B cell (primary cell): ENCODE measurements around the gene CCDC88B. TPM values are rescaled to one million over a fixed set of nuclear protein-coding genes. Genes with fewer than 3 reads are reported as not detected.

ENCODE experiments used
- ATAC-seq: fragments of 200-7000 bp; cut with Tn5 transposase; one replicate; pipeline ENCODE4 v1.10.0; 2021; ENCODE audit warnings: low read depth, mild to moderate bottlenecking, moderate number of reproducible peaks, moderate library complexity
- CTCF ChIA-PET: fragments of 350-600 bp; sonication (Branson Sonifier 250); formaldehyde crosslinking; loops from one replicate; lab custom pipeline; 2021; ENCODE audit warnings: antibody characterized with exemption, inconsistent platforms; lab: Charles Lee
- POLR2A ChIA-PET: fragments of 350-600 bp; sonication (Branson Sonifier 250); formaldehyde crosslinking; loops from one replicate; lab custom pipeline; 2021; ENCODE audit warnings: antibody characterized with exemption; lab: Charles Lee
- DNase-seq: peaks from one replicate; pipeline ENCODE4 v3.0.0; 2013
- H2AFZ ChIP-seq: 2 replicates; pipeline ENCODE4 v1.6.1; 2012; ENCODE audit warnings: mild to moderate bottlenecking, low read depth, low read length; ENCODE audit not compliant: insufficient read depth, poor library complexity, severe bottlenecking
- H3K27ac ChIP-seq, 2 donors: 1 replicate in 1 of 2; 2 replicates in 1 of 2; pipeline ENCODE4 v1.5.1; 2012 to 2013; ENCODE audit warnings: low read length in 2 of 2, mild to moderate bottlenecking in 2 of 2, moderate library complexity in 1 of 2
- H3K27me3 ChIP-seq, 4 experiments: fragments of 200-600 bp in 1 of 4; sonication (generic) in 1 of 4; replicated peaks in 1 of 4; 1 replicate in 2 of 4; 2 replicates in 2 of 4; pipeline versions ENCODE4 v1.6.1 to v1.7.0; 2013 to 2016; ENCODE audit warnings: low read length in 3 of 4, mild to moderate bottlenecking in 2 of 4, mixed read lengths in 1 of 4, moderate library complexity in 1 of 4; ENCODE audit not compliant: insufficient read depth in 4 of 4, control insufficient read depth in 3 of 4; ENCODE audit errors: control extremely low read depth in 1 of 4
- H3K36me3 ChIP-seq, 2 experiments: replicated peaks in 1 of 2; 1 replicate in 1 of 2; 2 replicates in 1 of 2; pipeline versions ENCODE4 v1.6.1 to v1.7.1; 2013; ENCODE audit warnings: low read length in 1 of 2; ENCODE audit not compliant: insufficient read depth in 2 of 2, control insufficient read depth in 1 of 2; ENCODE audit errors: control extremely low read depth in 1 of 2, extremely low read depth in 1 of 2
- H3K4me1 ChIP-seq, 2 donors: fragments of 200-600 bp in 1 of 2; sonication (generic) in 1 of 2; 1 replicate in 1 of 2; 2 replicates in 1 of 2; pipeline versions ENCODE4 v1.5.1 to v1.6.1; 2013 to 2017; ENCODE audit warnings: low read length in 2 of 2; ENCODE audit not compliant: control insufficient read depth in 2 of 2, insufficient read depth in 2 of 2
- H3K4me2 ChIP-seq: replicated peaks from 2 replicates; pipeline ENCODE3; 2012; ENCODE audit warnings: mild to moderate bottlenecking, low read depth, low read length; ENCODE audit not compliant: poor library complexity, severe bottlenecking
- H3K4me3 ChIP-seq, 5 experiments: fragments of 200-600 bp in 1 of 5; sonication (generic) in 1 of 5; 1 replicate in 3 of 5; 2 replicates in 2 of 5; pipeline versions ENCODE4 v1.5.1 to v1.7.0; 2011 to 2016; ENCODE audit warnings: low read length in 4 of 5, mild to moderate bottlenecking in 4 of 5, low read depth in 2 of 5, control low read depth in 1 of 5, moderate library complexity in 1 of 5; ENCODE audit not compliant: insufficient read depth in 1 of 5; ENCODE audit errors: control extremely low read depth in 1 of 5, extremely low read depth in 1 of 5
- H3K79me2 ChIP-seq: fragments of 200-600 bp; sonication (generic); one replicate; pipeline ENCODE4 v1.6.0; 2016; ENCODE audit warnings: low read length; ENCODE audit not compliant: control insufficient read depth, insufficient read depth
- H3K9ac ChIP-seq: fragments of 200-600 bp; sonication (generic); 2 replicates; pipeline ENCODE4 v1.6.1; 2017; ENCODE audit warnings: mild to moderate bottlenecking, low read length, moderate library complexity
- H3K9me3 ChIP-seq, 3 donors: one replicate each; pipeline versions ENCODE4 v1.6.1 to v1.7.1; 2013; ENCODE audit warnings: low read length in 2 of 3; ENCODE audit not compliant: control insufficient read depth in 2 of 3, insufficient read depth in 1 of 3; ENCODE audit errors: control extremely low read depth in 1 of 3
- H4K20me1 ChIP-seq: 2 replicates; pipeline ENCODE4 v1.6.0; 2012; ENCODE audit warnings: mild to moderate bottlenecking, low read length; ENCODE audit not compliant: insufficient read depth, control insufficient read depth, poor library complexity, severe bottlenecking
- H3K27ac Mint-ChIP-seq: one replicate; pipeline ENCODE4 v1.8.0; 2021; ENCODE audit warnings: mixed read lengths
- H3K27me3 Mint-ChIP-seq: one replicate; pipeline ENCODE4 v1.8.0; 2021; ENCODE audit warnings: mixed read lengths
- H3K4me1 Mint-ChIP-seq: one replicate; pipeline ENCODE4 v1.8.0; 2021; ENCODE audit warnings: mixed read lengths
- H3K4me3 Mint-ChIP-seq: one replicate; pipeline ENCODE4 v1.8.0; 2021; ENCODE audit warnings: mixed read lengths
- H3K9me3 Mint-ChIP-seq: one replicate; pipeline ENCODE4 v1.8.0; 2022; ENCODE audit warnings: mixed read lengths; ENCODE audit not compliant: insufficient read depth
- CTCF ChIP-seq: fragments of 200-600 bp; IDR thresholded peaks from one replicate; pipeline ENCODE4 v1.8.0; 2022; ENCODE audit warnings: antibody characterized with exemption, mild to moderate bottlenecking
- EZH2 ChIP-seq: IDR thresholded peaks from 2 replicates; pipeline ENCODE4 v1.6.1; 2012; ENCODE audit warnings: borderline replicate concordance, low read depth, mild to moderate bottlenecking, moderate library complexity, low read length; ENCODE audit not compliant: insufficient read depth, poor library complexity, severe bottlenecking
- WGBS: methylation state at CpG from one replicate; pipeline ENCODE4 v1.1.5; 2013; ENCODE audit warnings: missing lambda C conversion rate; ENCODE audit not compliant: insufficient coverage; 5-methylcytosine and 5-hydroxymethylcytosine counted together
- intact Hi-C: fragments of 100-400 bp; cut with micrococcal nuclease; formaldehyde crosslinking; loops from one replicate; pipeline ENCODE4 v1.10.0; 2022
- polyA plus RNA-seq: library from polyadenylated mRNA; depleted of rRNA; stranded (reverse); fragments of >200 nt; gene quantifications from 2 replicates; pipeline ENCODE4 v1.2.3, GENCODE V29; 2012
- total RNA-seq, 2 donors: library from RNA; stranded (reverse); fragments of 120-200 nt in 1 of 2; gene quantifications; 1 replicate in 1 of 2; 2 replicates in 1 of 2; pipeline versions ENCODE4 v1.2.3 to v1.2.4, GENCODE V29; 2013 to 2022

The CCDC88B gene
- total and polyA plus RNA-seq, 2 donors (not counting 1 experiment from before 2014, with no cell fraction given): 172 to 208 TPM

GRCh38 chr11:64304316-64305072, 35.5 kb upstream of the CCDC88B start:
- TF ChIP-seq CTCF (peak; percentile 89), EZH2 (no peak)
- DNase-seq: peak; percentile 92
- POLR2A ChIA-PET: interaction anchor here (0.7 to 3.5 kb wide), 12 partner anchors 14 to 119 kb away, joined by 3 to 21 read pairs (median 6); partner anchors contain the start of genes CCDC88B, FERMT3, FKBP2 and GPR137
- Histone ChIP-seq H2AFZ (peak overlapping the region; percentile 64), H3K79me2 (peaks cover 27% of the 10 kb centered on the region), H3K36me3 (peaks cover 0 to 6% of the 10 kb centered on the region in 2 experiments), H3K27ac (peak overlapping the region; percentile 93 to 94), H3K27me3 (peaks cover 0 to 32% (median 13%) of the 10 kb centered on the region in 4 experiments), H3K9me3 (peaks cover 0 to 20% (median 0%) of the 10 kb centered on the region in 3 donors), H4K20me1 (peaks cover 25% of the 10 kb centered on the region), H3K4me2 (peak overlapping the region; percentile 97), H3K4me3 (peak overlapping the region; percentile 78 to 88 (median 85)), H3K9ac (peak overlapping the region; percentile 87), H3K4me1 (peaks cover 26 to 47% of the 10 kb centered on the region in 2 donors)
- no peaks in the 10 kb centered on the region for H3K9me3 Mint-ChIP-seq
- peak; percentile 13 for ATAC-seq
- peak overlapping the region; percentile 90 for H3K4me3 Mint-ChIP-seq
- WGBS: 1% methylated on average over 39 of the region's 46 CpGs
- peaks cover 36% of the 10 kb centered on the region for H3K4me1 Mint-ChIP-seq
- intact Hi-C loops: loop anchor here (1.0 to 10.0 kb wide), 9 partner anchors 13 to 470 kb away; partner anchors contain the start of genes CCDC88B, DNAJC4, FKBP2 and GPR137
- H3K27ac Mint-ChIP-seq: peak overlapping the region; percentile 89
- CTCF ChIA-PET: interaction anchor here (1.0 to 5.8 kb wide), 26 partner anchors 9 to 1551 kb away, joined by 3 to 243 read pairs (median 6); partner anchors contain the start of genes BAD, CCDC88B, FERMT3 and FKBP2
- H3K27me3 Mint-ChIP-seq: peaks cover 13% of the 10 kb centered on the region
